ENCODE results near the gene ISG20.
"Not testable (repeated sequence)": the region's sequence is repeated elsewhere in the genome, so short reads cannot be mapped to it uniquely, and the experiment has no call there.

The ISG20 gene

DNA sequence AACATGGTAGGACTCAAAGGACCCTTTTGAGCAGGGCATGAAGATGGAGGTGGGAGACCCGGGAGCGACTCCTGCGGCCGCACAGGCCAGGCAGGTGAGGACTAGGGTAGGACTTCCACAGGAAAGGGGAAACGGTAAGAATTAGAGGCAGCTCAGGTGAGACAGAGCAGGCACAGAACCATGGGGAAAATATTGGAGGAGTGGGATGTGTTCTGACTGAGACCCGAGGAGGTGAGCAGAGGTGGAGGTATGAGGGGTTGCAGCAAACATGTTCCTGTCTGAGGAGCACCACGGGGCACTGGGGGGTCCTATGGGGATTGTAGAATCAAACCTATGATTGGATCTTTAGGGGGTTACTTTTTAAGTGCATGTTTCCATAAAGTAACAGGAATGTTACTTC, 1.4 kb upstream of the ISG20 start:
- DNase-seq: no peak

DNA sequence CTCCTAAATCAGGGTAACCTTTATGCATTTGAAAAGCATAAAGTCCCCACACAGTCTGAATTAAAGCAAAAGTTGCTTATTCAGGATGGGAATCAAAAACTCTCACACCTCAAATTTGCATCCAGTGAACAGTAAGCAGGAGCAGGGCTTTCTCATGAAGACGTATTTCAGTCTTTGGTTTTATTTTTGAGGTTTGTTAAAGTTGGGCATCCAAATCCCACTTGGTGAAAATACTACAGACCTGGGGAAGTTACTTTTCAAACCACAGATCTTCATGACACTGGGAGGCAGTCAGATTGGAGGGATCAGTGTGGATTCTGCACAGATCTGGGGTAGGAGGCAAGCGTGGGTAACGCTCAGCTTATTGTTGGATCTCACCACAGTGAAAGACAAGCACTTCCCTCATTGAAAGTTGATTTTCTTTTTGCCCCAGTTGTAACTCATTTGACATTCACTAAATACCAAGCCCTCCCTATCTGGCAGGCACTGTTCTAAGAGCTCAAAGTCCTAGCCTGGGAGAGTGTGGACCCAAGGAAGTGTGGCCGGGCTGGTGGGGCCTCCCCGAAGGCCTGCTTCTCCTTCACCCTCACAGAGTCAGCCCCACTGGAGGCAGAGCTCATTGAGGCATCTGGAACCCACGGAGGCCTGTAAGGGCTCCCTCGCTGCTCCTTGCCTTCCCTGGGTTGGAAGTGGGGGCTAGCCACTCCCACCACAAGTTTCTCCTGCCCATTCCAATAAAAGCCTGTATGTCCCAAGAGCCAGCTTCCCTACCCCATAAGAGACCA, 783 bp upstream of the ISG20 start:
- no peak for DNase-seq

DNA sequence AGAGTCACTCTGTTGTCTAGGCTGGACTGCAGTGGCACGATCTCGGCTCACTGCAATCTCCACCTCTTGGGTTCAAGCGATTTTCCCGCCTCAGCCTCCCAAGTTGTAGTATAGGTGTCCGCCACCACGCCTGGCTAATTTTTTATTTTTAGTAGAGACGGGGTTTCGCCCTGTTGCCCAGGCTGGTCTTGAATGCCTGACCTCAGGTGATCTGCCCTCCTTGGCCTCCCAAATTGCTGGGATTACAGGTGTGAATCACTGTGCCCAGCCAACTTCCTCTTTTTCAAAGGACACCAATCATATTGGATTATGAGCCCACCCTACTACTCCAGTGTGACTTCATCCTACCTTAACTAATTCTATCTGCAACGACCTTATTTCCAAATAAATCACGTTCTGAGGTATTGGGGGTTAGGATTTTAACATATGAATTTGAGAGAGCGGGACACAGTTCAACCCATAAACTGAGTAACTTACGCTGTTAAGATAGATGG, 3.2 kb downstream of the ISG20 start:
- no peak for DNase-seq

DNA sequence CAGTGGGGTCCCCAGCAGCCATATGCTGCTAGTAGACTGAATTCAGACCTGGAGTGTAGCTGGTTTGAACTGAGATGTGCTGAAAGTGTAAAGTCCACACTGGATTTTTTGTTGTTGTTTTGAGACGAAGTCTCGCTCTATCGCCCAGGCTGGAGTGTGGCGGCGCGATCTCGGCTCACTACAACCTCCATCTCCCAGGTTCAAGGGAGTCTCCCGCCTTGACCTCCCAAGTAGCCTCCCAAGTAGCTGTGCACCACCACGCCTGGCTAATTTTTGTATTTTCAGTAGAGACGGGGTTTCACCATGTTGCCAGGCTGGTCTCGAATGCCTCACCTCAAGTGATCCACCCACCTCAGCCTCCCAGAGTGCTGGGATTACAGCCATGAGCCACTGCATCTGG, 3.7 kb downstream of the ISG20 start:
- not testable (repeated sequence) for DNase-seq

DNA sequence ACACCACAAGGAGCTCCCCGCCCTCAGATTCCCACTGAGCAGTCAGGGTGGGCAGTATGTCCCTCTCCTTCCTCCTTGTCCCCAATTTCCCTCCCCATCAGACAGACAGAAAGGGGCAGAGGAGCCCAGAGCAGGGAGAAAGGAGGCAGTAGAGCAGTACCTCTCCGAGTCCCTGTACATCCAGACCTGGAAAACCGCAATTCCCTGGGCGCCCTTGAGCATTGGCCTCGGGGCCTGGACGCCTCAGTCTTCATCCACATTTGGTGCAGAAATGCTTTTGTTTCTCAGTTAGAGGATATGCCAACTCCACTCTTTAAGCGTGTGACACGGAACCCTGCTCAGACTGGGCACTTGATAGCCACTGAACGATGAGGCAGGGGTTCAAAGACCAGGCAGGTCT, 5.9 kb downstream of the ISG20 start:
- DNase-seq: no peak

DNA sequence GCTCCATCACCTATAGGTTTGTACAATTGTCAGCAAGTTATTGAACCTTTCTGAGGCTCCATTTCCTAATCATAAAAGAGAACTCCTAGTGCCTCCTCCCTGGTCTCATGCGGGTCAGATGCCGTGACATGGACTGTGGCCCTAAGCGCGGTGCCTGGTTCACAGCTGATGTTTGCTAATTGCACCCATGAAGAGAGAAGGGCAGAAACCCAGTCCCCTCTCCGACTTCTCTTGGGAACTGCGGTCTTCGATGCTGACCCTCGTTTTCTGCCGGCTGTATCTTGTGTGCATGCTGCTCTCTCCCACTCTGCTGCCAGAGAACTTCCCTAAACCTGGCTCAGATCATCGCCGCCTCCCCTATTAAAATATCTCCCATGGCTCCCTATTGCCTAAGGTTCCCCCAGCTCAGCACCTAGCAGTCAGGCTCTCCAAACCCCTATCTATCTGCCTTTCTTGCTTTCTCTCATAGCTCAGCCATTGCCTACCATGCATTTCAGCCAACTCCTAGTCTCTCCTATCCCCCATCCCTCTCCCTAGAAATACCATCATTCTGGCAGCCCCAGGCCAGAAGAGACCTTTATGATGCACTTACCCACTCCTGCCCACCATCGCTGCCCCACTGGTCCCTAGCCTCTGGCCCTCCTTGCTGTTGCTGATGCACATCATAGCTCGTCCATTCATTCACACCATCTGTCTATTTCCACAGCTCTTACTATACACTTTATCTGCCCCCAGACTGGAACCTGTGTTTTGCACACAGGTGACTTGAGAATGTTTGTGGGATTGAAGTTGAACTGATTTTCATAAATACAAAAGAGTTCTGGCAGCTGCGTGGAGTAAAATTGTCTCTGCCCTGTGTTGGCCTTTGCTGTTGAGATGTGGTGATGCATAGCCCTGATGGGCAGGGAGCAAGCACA, 6.6 kb downstream of the ISG20 start:
- no peak for DNase-seq

DNA sequence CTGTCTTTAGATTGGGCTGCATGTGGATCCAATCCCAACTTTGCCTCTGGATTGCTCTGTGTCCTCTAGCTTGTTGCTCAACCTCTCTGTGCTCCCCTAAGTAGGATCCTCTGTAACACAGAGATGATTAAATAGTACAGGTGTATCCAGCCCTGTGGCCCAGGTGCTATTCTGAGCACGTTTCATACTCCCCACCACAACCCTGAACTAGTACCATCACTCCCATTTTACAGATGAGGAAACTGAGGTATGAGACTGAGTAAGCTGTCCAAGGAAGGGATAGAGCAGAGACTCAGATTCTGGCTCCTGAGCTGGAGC, 7.2 kb downstream of the ISG20 start:
- DNase-seq: no peak

DNA sequence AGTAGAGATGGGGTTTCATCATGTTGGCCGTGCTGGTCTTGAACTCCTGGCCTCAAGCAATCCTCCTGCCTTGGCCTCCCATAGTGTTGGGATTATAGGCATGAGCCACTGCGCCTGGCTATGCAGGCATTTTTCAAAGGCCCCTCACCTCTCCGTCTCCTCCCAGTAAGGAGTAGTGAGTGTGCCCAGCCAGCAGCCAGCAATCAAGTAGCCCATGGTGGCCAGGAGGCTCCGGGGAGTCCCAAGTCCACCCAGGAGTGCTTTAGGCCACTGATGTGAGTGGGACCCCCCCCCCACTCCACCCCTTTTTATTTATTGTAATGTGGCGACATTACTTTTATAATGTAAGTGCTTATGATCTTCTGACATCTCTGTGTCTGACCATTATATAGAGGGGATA, 8.1 kb downstream of the ISG20 start:
- no peak for DNase-seq

DNA sequence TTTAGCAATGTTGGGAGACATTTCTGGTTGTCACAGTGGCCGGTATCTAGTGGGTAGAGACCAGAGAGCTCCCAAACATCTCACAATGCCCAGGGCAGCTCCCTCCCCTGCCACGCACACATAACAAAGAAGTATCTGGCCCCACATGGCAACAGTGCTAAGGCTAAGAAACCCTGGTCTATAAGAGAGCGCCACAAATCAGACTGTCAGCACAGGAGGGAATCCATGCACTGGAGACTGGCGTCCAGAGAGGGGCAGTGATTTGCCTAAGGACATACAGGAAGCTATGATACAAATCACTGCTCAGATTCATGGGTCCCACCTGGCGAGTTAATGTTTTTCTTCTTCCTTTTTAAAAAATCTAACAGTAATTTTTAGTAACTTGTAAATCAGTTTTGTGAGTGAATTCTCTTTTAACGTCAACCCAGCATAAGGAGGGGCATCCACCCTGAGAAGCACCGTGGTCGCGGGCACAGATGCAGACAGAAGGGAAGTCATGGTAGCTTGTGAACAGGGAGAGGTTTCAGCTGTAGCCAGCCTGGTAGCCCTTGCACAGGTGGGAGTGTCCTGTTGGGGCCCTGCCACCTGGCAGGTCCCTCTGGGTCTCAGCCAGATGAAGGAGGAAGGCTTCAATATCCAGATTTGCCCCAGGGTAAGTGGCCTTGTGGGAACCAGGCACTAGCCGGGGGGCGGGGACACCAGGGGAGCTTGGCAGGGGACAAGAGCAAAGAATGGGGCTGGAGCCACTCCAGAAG, 8.7 kb downstream of the ISG20 start:
- no peak for DNase-seq

DNA sequence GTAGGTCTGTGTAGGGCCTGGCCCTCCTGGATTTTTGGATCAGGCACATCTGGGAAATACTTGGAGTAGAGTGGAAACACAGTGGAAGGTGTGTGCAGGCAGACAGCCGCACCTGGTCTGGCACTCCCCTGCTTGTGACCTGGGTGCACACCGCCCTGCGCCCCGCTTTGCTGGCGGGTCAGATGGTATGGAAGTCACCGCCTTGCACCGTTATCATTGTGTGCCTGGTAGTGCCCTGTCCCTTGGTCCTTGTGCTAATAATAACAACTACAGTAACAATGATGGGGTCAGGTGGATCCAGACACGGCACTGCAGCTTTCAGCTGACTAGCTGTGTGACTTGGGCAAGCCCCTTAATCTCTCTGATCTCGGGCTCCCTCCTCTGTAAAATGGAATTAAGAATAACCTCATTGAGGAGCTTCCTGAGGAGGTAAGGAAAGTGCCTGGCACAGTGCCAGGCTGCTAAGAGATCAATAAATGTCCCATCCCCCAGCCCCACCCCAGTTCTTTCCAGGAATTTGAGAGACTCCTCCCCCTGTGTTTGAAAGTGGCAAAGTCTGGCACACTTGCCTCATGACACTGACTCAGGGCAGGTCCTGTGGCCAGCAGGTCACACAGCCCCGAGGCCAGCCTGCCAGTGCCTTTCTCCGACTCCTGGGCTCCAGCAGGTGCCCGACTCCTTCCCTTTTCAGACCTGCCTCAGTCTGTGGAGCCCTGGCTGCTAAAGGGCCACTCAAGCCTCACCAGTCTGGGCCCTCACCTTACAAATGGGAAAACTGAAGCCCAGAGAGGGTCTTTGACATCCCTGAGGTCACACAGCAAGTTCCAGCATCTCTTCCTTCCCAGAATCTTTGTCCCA, 9.8 kb downstream of the ISG20 start:
- no peak for DNase-seq

DNA sequence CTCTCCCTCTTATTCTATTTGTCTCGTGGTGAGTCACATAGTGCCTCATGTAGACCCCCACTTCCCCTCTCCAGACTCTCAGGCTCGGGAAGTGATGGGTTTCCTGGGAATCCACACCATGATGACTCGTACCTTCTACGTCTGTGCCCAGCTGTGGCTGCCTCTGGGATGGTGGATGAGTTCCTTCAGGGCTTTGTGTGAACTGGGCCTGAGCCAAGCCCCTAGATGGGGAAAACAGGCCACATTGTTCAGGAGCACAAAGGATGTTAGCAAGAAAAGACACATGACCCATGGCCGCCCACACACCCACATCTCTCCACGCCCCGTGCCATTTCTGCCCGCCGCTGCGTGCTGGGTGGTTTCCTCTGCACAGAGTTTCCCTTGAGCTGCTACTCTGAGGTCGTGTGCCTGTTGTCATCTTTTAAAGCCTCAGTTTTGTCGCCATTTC, 10.5 kb downstream of the ISG20 start:
- peak; percentile 95 for DNase-seq

DNA sequence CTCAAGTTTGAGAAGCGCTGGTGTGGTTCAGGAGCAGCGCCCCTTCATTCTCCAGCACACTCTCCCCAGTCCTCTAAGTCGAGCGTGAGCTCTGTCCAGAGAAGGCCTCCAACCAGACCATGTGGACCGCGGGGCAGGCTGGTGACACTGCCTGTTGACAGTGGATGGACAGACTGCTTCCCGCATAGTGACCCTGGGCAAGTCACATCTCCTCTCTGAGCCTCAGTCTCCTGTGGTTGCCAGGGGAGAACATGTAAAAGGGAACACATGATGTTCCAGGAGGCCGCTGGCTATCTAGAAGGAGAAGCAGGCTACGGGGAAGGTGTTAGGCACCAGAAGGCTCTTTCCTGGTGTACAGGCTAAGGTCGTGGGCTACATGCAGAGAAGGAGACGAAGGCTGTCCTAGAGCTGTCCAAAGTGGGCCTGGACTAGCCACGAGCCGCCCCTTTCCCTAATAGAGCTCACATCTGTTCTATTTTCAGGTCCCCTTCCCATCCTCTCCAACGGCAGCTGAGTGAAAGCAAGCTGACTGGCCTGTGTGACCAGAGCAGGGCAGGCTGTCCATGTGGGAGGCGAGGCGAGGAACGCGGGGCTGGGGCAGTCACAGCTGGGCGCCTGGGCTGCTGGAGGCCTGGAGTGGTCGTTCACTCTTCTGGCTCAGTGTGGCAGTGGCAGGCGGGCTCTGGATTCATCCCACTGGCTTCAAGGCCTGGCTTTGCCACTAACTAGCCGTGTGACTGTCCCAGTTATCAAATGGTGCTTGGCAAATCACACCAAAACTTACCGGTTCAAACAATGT, 11.1 kb downstream of the ISG20 start:
- DNase-seq: no peak

DNA sequence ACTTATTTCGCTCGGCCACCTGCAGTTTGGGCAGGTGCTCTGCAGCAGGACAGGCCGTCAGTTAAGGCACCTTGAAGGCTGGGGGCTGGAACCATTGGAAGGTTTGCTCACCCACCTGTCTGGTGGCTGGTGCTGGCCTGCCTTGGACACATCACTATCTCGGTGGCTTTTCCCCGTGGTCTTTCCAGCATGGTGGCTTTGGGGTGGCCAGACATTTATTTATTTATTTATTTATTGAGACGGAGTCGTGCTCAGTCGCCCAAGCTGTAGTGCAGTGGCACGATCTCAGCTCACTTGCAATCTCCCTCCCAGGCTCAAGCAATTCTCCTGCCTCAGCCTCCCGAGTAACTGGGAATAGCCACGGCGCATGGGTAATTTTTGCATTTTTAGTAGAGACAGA, 11.7 kb downstream of the ISG20 start:
- no peak for DNase-seq

DNA sequence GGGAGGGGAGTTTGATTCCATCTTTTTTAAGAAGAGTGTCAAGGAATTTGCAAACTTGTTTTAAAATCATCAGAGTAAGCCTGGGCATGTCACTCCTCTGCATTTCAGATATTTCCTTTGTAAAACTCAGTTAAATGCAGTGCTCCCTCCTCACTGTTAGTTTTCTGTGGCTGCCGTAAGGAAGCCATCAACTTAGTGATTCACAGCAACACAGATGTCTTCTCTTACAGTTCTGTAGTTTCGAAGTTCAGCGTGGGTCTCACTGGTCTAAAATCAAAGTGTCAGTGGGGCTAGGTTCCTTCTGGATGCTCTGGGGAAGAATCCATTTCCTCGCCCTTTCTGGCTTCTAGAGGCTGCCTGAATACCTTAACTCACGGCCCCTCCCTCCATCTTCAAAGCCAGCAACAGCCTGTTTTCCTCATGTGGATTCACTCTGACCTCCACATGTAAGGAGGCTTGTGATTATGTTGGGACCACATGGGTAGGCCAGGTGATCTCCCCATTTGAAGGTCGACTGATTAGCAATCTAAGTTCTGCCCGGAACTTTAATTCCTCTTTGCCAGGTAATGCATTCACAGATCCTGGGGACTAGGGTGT, 12.4 kb downstream of the ISG20 start:
- DNase-seq: peak; percentile 23

DNA sequence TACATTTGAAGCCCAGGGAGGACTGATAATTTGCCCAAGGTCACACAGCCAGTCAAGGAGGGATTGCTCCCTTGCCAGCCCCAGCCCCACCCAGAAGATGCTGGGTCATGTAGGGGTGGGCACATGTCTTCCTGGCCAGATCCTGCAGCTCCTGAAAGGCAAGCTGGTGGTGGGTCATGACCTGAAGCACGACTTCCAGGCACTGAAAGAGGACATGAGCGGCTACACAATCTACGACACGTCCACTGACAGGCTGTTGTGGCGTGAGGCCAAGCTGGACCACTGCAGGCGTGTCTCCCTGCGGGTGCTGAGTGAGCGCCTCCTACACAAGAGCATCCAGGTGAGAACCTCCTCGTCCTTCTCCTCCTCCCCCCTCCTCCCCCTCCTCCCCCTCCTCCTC, 13.2 kb downstream of the ISG20 start:
- DNase-seq: no peak

DNA sequence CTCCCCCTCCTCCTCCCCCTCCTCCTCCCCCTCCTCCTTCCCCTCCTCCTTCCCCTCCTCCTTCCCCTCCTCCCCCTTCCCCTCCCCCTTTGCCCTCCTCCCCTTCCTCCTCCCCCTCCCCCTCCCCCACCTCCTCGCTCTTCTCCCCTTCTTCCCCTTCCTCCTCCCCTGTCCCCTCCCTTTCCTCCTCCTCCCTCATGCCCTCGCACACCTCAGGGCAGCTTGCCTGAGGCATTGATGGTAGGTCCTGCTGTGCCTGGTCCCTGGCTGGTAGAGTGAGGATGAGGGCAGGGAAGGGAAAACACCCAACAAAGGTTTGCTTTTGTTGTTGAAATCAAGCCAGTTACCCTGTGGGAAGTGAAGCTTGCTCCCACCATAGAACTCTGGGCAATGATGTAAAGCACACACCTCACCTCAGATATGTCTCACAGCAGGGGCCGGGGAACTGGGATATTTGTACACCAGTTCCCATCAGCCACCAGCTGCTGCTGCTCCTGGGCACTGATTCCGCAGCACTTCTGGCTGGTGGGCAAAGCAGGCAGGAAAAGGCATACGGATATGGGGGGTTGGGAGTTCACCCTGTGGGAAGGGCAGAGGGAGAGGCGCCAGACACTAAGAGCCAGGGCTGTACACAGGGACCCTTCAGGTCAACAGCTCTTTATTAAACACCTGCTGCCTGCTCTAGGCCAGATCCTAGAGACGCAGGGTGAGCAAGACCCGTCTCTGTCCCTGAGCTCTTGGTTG, 13.8 kb downstream of the ISG20 start:
- DNase-seq: no peak

DNA sequence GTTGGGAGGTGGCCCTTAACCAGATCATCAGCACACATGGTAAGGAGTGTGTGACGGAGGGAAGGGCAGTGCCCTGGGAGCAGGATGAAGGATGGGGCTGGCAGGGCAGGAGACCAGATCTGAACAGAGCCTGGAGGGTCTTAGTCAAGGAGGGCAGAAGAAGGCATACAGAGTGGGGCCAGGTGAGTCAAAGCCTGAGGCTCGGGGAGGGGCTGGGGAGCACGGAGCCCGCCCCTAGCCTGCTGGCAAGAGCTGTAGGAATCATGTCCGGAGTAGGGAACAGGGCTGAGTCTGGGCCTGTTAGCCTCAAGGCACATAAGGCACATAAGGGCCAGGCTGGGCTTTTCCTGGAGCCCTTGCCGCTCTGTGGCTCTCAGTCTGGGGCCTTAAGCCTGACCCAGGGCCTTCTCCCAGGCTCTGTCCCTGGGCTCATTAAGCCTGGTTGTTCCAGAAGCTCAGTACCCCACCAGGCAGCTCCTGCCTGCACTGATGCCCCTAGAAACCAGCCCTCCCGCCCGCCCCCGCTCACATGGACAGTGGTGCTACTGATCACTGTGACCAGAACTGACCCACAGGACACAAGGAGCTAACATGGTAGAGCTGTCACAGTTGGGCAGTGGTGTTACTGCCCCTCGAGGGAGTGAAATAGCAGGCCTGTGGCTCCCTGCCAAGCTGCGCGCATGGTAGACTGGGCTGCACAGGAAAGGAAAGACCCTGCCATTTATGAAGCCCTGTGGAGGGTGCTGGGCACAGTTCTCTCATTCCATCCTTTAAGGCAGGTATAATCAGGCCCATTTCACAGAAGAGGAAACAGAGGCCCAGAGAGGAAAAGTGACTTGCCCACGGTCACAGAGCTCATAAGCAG, 14.6 kb downstream of the ISG20 start:
- DNase-seq: no peak

DNA sequence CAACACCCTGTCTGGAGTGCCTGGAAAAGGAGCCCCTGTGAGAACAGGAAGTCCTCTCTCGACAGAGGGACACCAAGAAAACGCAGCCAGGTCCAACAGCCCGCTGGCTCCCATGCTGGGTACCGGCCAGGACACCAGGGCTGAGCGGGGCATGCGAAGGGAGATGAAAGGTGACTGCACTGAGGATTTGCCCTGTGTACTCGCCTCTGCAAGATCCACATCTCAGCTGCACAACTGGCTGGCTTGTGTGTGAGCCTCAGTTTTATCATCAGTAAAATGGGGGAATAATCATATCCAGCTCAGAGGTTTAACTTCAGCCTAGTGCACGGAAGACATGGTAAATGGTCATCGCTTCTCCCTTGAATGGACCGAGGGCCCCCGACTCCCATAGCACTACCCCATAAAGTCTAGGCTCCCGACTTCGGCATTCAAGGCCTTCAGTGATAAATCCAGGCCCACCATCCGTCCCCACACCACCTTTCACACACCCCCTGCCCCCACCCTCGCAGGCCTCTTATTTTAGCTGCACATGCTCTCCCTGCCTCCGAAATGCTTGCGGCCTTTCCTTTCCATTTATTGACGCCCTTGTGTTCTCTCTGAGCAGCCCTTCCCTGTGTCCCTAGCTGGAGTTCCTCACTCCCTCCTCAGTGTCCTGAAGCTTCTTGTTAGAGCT, 15.8 kb downstream of the ISG20 start:
- no peak for DNase-seq

DNA sequence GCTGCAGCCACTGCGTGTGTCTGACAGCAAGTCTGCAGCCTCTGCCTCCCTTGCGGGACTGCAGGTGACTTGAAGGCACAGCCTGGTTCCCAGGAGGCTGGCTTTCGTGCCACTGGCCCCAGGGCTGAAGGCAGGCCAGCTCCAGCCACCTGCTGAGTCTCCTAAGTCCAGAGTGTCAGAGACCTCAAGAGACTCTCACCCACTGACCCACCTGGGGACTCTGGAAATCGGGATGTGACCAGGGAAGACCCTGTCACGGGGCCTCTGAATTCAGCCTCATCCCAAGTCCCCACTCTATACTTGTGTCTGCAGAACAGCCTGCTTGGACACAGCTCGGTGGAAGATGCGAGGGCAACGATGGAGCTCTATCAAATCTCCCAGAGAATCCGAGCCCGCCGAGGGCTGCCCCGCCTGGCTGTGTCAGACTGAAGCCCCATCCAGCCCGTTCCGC, 16.3 kb downstream of the ISG20 start:
- no peak for DNase-seq
